NCI-H748 (cell line): ENCODE data around the gene RDM1.
"Not testable (repeated sequence)": the region's sequence is repeated elsewhere in the genome, so short reads cannot be mapped to it uniquely, and the experiment has no call there.

ENCODE experiments used
- DNase-seq: peaks from one replicate; lab custom pipeline; 2025; ENCODE audit not compliant: unreplicated experiment; lab: John Stamatoyannopoulos, UW

Gene RDM1

DNA sequence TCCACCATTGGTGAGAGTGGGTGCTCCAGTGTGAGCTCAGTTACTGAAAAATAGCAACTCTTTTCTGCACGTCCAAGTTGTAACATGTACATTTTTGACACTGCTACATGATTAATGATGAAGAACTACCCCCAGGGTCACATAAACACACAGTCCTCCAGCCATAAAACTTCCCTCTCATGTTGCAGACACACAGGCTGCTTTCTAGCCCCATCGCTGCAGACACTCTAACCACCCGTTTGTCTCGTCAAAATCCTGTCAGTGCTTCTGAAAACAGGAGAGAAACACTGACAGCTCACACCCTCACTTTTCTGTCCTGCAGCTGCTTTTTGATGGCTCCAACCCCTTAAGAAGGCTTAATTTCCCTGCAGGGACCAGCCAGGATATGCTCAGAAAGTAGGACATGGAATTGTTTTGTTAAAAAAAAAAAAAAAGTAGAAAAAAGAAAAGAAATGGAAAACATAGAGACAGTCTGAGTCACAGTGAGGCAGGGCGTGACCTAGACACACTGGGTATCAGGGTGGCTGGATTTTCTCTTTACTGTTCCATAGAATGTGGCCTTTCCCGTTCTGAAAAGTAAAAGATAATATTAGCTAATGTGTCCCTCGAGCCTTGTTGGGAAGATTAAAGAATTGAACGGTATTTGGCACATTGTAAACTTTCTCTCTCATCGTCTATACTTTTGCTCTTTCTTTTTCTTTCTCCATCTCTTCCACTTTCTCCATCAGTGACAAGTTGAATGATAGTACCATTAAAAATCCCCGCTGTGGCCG lies 29.7 kb downstream of the RDM1 start:
- DNase-seq, result no peak

DNA sequence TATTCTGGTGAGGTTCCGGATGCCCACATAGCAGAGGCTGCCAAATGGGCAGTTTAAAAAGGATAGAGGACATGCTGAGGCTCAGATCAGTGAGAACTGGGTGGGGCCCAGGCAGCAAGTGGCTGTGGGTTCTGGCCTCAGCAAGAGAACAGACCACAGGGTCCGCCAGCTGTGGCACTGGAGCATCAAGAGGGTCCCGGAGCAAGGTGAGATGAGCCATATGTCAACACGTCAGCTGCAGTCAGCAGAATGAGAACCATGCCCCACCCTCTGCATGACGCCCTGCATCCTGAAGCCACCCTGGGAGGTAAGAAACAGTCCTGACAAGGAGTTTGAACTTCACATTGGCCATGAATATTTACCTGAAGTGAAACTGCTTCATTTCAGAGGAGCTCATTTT lies 30.3 kb downstream of the RDM1 start:
- DNase-seq, result no peak

DNA sequence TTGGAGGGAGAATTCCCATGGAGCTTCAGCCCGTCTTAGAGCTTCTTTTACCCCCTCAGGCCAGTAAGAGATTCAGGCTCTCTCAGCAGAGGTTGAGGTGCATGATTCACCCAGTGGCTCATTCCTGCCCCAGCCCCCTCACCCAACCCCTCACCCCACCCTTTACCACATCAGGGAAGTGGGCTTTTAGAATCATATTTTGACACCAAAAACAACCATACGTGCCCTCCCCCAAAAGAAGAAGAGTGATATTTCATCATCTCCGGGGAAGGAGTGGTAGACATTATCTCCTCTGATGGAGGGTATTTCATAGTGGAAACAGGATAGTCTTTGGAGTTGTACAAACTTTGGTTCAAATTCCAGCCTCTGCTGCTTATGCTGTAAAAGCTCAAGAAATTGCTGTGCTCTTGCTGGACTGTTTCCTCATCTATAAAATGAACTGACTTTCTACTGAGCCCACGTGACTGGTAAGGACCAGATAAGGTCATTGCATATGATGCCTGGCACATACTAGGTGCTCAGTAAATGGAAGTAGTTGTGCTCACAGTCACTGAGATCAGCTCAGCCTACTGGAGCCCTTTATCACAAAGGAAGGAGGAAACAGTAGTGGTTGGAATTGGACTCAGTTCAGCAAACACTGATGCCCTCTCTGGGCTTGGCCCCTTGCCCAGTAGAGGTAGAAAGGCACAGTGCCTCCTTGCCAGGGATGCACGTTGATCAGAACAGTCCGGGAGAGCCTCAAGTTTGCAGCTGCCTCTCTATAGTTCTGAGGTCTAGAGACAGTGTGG lies 32.1 kb downstream of the RDM1 start:
- peak; percentile 23 for DNase-seq

DNA sequence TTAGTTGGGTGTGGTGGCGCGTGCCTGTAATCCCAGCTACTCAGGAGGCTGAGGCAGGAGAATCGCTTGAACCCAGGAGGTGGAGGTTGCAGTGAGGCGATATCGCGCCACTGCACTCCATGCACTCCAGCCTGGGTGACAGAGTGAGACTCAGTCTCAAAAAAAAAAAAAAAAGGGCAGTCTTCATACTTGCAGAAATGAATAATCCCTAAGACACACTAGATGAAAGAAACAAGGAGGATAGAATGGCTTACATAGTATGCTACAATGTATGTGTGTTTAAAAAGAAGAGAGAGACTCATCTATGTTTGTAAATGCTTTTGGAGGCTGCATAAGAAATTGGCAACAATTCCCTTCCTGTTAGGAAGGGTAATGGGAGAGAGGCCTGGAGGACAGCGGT lies 32.8 kb downstream of the RDM1 start:
- DNase-seq, result not testable (repeated sequence)

DNA sequence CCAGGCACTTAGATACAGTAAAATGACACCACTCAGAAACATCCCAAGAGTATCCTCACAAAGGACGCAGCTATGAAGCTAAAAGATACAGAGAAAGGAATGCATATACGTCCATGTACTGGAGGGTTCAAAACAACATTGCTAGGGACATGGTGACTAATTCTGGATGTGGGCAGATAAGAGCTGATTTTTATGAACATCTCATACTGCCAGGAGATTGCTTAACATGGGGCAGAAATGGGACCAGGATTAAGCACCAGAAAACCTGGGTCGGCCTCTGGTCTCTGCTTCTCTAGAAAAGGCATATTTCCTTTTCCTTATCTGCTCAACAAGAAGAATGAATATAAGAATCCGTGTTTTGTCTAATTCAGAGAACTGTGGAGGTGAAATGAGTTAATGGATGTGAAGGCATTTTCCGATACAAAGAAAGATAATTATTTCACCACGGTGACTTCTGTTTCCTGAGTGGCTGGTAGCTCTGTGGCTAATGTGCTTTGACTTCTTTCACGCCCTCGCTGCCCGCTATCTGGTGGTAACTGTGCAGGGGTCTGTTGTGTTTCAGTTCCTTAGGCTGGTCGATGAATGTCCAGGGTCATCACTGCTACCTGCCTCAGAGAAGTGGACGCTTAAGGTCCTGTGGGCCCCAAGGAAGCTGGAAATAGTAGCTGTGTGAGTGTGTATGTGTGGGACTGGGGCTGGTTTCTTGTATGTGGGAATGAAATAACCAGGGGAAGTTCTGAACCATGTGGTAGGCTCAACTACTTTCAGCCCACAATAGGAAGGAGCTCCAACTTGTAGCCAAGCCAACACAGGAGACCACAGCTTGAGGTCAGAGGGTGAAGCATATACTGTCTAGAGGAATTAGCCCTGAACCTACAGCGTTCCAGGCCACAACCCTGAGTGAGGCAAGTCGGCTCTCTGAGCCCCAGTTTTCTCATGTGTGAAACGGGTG lies 34.7 kb downstream of the RDM1 start:
- DNase-seq, result no peak

DNA sequence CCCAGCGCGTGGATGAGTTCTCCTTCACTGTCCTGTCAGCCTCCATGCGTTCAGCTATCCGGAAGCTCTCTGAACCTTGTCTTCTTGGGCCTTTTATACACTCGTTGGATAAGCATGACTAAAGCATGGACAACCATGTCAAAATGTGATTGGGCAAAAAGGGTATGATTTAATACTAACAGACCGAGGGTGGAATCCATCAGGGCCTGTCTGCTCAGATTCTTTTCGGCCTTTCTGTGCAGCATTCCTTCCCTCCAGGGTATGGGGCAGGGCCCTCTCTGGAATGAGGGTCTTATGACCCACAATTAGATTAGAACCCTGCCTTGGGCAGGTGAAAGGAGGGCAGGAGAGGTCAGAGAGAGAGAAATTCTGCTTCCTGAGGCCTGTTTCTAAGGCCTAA lies 36.4 kb downstream of the RDM1 start:
- DNase-seq, result no peak

DNA sequence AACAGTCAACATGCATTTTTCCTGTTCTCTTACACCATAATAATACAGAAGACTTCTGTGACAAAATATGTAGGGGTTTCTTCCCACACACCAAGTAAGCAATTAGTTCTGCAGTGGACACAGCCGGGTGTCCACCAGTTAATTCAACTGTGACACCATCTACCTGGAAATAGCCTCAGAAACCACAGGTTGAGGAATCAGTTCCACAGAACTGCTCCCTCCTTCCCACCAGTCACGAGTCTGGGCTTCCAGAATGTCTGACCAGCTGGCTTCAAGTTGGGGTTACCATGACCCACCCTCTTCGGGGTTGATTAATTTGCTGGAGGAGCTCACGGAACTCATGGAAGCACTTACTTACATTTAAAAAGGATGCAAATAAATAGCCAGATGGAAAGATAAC lies 36.8 kb downstream of the RDM1 start:
- no peak for DNase-seq

DNA sequence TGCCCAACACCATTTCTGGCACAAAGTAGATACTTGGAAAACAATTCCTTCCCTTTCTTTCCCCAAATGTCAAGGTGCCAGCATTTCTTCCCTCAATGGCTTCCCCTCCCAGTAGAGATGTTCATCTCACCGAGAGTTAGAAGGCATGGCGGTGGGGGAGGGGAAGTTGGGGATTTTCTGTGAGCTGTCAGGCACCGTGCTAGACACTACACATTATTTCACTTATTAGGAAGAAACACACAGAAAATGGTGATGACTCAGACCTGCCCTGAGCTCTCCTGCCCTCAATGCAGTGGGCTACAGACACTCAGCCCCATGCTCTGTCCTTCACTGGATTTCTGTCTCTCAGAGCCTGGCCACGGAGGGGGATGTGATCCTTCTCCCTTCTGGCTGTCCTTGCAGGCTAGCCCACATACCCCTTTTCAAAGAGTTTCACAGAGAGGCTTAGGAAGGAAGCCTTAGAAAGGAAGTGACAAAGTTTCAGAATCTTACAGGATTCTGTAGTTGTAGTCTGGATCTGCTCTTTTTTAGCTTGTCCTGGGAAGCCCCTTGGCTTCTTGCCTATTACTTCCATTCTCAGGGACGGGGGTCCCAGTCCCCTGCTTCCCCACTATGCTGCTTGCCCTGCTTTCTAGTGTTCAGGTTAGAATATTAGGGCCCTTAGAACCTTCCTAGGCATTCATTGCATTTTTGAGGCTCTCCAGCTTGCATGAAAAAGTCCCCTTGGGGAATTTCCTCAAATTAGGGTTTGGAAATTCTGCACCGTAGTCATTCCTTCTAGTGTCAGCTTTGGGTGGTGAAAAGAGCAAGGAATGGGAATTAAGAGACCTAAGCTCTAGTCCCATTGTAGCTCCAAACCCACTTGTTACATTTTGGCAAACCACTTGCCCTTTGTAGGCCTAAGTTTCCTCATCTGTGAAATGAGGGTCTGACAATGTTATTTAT lies 38.2 kb downstream of the RDM1 start:
- no peak for DNase-seq

DNA sequence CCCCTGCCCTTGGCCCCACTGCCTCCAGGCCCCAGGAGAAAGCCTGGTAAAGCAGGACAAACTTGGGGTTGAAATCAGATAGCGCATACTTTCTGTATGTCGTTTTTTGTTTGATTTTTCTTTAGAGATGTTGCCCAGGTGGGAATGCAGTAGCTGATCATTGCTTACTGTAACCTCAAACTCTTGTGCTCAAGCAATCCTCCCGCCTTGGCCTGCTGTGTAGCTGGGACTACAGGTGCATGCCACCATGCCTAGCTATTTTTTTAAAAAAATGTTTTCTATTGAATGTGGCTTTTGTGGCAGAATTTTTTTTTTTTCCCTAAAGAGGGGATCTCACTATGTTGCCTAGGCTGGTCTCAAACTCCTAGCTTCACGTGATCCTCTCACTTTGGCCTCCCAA lies 39.3 kb downstream of the RDM1 start:
- DNase-seq, result no peak

DNA sequence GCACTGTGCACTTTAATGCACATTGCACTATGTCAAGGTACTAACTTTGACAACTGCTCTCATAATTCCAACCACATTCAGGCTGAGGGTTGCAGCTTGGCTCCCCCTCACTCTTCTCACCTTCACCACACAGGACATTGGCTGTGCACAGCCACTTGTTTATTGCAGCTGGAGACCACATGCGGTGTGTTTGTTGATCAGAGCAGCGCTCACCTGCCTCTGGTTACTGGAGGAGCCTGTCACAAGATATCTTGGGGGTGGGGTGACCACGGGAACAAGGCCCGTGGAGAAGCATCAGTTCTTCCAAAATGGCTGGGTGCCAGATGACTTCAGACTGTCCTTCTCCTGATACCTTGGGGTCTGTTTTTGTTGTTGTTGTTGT lies 39.8 kb downstream of the RDM1 start:
- DNase-seq, result peak; percentile 64

DNA sequence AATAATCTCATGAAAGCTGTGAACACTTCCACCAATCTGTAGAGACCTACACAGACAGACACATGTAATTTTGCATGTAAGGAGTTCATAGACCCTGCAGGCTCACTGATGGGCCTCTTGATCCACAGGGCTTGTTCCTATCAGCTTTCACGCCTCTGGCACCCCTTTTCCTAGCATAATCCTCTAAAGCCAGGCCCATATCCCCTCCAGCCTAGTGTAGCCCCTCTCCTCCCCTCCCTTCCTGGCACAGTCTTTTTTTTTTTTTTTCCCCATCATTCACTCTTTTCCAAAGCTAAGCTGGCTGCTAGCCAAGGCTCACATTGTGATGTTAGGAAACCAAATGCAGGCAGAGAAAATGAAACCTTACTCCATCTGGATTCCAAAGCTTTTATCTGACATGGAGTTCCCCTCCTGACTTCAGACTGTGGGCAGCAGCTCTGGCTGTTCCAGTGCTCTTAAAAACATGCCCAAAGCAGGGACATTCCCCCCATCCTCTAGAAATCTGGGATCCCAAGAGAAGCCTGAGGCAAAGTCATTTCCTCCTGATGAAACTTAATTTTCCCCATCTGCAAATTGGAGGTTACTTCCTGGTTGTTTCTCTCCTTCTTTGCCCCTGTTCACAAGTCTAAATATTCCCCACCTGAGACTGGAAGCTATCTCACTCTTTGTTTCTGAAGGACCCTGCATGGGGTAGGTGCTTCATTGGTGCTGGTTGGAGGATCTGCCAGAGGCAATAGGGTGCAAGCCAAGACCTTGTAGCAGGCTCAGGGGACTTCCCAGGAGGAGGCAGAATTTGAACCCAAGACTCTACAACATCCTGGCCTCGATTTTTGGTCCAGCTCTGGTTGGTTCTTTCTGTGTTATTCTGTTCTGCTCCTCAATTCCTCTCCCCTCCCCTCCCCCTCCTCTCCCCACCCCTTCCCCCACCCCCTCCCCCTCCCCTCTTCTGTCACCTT lies 40.5 kb downstream of the RDM1 start:
- peak; percentile 28 for DNase-seq

DNA sequence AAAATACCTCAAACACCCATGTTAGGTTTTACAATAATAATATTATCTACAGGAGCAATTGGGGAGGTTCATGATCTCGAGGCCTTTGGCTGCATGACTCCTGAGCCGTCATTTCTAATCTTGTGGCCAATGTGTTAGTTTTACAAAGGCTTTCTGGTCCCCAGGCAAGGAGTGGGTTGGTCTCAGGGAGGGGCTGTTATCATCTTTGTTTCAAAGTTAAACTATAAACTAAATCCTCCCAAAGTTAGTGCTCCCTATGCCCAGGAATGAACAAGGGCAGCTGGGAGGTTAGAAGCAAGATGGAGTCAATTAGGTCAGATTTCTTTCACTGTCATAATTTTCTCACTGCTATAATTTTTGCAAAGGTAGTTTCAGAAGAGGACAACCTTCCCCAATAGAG lies 41.3 kb downstream of the RDM1 start:
- no peak for DNase-seq

DNA sequence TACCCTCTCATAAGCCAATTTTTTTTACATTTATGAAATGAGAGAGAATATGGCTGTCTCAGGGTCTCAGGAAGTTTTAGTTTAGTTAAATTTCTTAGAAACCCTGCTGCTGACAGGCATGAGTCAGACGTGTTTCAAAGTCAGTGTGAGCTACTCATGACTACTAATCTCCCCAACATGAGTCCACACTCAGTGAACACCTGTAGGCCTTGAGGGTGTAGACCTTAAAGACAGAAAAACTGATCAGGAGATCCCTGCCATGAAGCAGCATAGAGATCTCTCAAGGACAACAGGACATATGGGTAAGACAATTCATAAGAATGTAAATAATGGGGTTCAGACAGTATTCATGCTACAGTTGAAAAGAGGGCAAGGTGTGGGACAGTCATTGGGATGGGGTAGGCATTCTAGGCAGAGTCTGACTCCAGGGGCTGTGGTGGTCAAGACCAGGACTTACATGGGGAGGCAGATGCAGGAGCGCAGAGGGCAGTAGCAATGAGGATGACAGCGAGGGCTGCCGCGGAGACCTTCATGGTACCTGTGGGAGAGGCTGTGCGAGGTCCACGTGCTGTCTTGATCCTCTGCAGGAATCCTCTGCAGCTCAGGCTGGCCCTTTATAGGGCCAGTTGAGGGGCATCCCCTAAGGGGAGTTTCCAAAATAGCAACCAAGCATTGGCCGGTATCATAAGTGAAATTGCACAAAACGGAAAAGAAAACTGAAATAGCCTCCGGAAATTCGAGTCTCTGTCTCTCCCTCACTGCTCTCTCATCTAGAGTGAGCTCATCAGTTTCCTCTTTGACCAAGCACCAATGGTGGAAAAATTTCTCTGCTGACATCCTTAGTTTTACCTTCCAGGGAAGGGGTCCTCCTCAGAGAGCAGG lies 50.6 kb downstream of the RDM1 start, which contains the start of gene CCL5:
TSS of gene CCL5 (minus strand) at position 588 of the 882 bp plus-strand sequence.
- no peak for DNase-seq

DNA sequence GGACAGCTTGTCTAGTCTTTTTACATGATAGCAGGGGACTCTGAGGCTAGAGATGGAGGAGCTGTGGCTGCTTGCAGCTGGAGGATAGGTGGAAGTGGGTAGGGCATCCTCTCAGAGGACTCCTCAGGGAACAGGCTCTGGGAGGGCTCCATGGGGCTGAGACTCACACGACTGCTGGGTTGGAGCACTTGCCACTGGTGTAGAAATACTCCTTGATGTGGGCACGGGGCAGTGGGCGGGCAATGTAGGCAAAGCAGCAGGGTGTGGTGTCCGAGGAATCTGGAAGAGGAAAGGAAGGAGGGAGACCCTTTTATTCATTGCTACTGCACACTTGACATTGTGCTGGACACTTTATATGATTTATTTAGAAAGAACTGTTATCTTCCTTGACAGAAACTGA lies 52.2 kb downstream of the RDM1 start:
- DNase-seq, result no peak

DNA sequence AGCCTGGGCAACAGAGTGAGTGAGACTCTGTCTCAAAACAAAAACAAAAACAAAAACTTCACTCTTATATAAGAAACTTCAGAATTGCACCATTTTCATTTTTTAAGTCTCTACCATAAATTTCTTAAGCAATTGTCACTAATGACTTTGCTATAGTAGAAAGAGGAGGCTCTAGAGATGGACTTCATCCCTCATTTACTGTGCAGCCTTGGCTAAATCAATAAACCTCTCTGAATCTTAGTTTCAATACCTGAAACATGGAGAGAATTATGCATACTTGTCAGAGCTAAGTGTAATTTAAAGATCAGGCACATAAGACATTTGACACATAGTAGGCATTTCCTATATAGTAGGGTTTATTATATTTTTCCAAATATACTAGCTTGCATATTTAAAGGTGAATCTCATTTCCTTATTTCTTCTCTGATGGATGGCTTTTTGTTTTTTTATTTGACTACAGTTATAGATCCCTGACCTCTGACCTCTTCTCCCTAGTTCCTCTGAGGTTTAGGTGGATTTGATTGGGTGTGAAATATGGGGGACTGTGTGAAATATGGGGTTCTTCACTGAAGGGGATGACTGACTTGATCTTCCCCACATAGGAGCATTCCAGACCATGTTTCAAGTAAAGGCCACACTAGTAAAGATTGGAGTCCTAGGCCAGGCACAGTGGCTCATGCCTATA lies 53.1 kb downstream of the RDM1 start:
- no peak for DNase-seq

DNA sequence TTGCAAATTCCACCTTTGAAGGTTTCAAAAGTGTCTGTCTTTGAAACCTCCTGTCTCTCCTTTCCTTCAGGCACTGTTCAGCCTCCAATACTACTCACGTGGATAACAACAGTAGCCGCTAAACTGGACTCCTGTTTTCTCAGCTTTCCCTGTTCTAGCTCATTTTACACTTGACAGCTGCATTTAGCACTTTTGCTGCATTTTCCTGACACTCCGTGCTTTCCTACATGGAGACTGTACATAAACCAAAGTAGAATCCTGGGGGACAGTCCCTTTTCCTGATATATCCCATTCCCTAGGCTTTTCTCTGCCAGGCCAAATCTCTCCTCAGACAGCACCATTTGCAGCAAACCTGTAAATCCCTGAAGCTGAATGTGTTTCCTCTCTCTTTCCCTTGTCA lies 54.0 kb downstream of the RDM1 start:
- DNase-seq, result no peak

DNA sequence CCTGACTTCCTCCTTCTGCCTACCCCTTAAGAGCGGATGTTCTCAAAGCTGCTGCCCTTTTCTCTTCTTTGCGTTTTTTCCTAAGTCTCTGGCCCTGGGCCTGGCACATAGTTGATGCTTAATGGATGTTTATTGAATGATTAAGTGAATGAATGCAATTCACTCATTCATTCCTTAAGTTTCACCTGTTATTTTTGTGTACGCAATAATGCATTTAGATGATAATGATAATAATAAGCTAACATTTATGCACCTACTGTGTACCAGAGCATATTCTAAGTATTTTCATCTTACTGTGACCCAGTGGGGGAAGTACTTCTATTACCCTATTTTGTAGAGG lies 54.8 kb downstream of the RDM1 start:
- no peak for DNase-seq
